Erythroblast (primary cell): Measurements from ENCODE around the gene DIP2C.

Experiments
- GATA1 ChIP-seq: IDR thresholded peaks from 2 replicates; pipeline ENCODE4 v1.6.1; 2011; ENCODE audit warnings: low read depth, mild to moderate bottlenecking, control low read depth, low read length, moderate library complexity
- POLR2A ChIP-seq: IDR thresholded peaks from 2 replicates; pipeline ENCODE4 v1.6.1; 2011; ENCODE audit warnings: mild to moderate bottlenecking, low read length

DNA sequence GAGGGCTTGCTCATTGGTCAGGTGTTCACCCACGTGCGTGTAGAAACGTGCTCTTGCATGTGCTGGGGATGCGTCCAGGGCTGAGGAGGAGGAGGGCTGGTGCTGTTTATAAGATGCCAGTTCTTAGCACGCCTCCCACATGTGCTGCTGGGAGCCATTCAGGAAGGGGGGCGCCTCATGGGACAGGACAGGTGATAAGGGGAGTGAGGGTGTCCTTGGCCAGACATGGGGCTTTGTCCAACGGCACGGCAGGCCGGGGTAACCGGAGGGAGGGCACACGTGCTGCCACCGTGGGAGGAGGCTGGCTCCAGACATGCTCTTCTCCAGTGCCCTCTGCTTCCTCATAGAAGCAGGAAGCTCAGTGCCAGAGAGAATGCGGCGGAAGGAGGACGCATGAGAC, 404.3 kb downstream of the DIP2C start:
- no peak for TF ChIP-seq POLR2A
- TF ChIP-seq GATA1 = no peak
